HEK293 (cell line): ENCODE measurements around the gene PLAAT1.

ENCODE experiments used
- CTCF ChIA-PET: fragments of 350-600 bp; formaldehyde crosslinking; extraction: SDS; loops from one replicate; lab custom pipeline; 2021; ENCODE audit warnings: antibody characterized with exemption; lab: Yijun Ruan, JAX
- POLR2A ChIA-PET: fragments of 300-600 bp; formaldehyde crosslinking; extraction: SDS; loops from one replicate; lab custom pipeline; 2020; ENCODE audit warnings: antibody characterized with exemption, inconsistent platforms; lab: Yijun Ruan, JAX
- H3K27ac ChIP-seq: fragments of 200-500 bp; sonication (Bioruptor generic); 2 replicates; pipeline ENCODE4 v1.5.1; 2014; ENCODE audit warnings: low read depth, low read length, control low read depth, inconsistent platforms; ENCODE audit errors: extremely low read depth
- H3K36me3 ChIP-seq, 2 experiments: fragments of 200-500 bp in 1 of 2; sonication (Bioruptor generic) in 1 of 2; 1 replicate in 1 of 2; 2 replicates in 1 of 2; pipeline ENCODE4 v1.5.1; 2014 to 2017; ENCODE audit warnings: inconsistent platforms in 2 of 2, low read length in 2 of 2; ENCODE audit not compliant: control insufficient read depth in 2 of 2, insufficient read depth in 1 of 2
- H3K4me1 ChIP-seq: fragments of 200-500 bp; sonication (Bioruptor generic); 2 replicates; pipeline ENCODE4 v1.5.1; 2014; ENCODE audit warnings: mild to moderate bottlenecking, low read length, inconsistent platforms; ENCODE audit not compliant: control insufficient read depth, insufficient read depth
- H3K4me3 ChIP-seq: 2 replicates; pipeline ENCODE4 v1.5.1; 2011; ENCODE audit warnings: low read depth, mild to moderate bottlenecking, control low read depth, low read length, moderate library complexity
- H3K9me3 ChIP-seq: fragments of 200-500 bp; sonication (Bioruptor generic); 2 replicates; pipeline ENCODE4 v1.5.1; 2014; ENCODE audit warnings: low read depth, low read length, inconsistent platforms; ENCODE audit not compliant: control insufficient read depth, insufficient read depth
- IKZF3 ChIP-seq: fragments of 450-650 bp; IDR thresholded peaks from 2 replicates; pipeline ENCODE4 v1.5.0; 2018; ENCODE audit warnings: missing biosample characterization, mild to moderate bottlenecking, missing genetic modification characterization, moderate library complexity
- KLF10 ChIP-seq: fragments of 450-650 bp; IDR thresholded peaks from 2 replicates; pipeline ENCODE4 v1.5.1; 2018; ENCODE audit warnings: missing biosample characterization, mild to moderate bottlenecking, missing genetic modification characterization
- KLF7 ChIP-seq: fragments of 450-650 bp; formaldehyde crosslinking; IDR thresholded peaks from 2 replicates; pipeline ENCODE4 v1.5.1; 2016; ENCODE audit warnings: missing biosample characterization, missing genetic modification characterization, borderline replicate concordance
- PATZ1 ChIP-seq: fragments of 450-650 bp; formaldehyde crosslinking; IDR thresholded peaks from 2 replicates; pipeline ENCODE4 v1.5.1; 2016; ENCODE audit warnings: missing biosample characterization, missing genetic modification characterization
- RBAK ChIP-seq: fragments of 450-650 bp; formaldehyde crosslinking; IDR thresholded peaks from 2 replicates; pipeline ENCODE4 v1.5.1; 2016; ENCODE audit warnings: missing biosample characterization, missing genetic modification characterization
- SCRT2 ChIP-seq: fragments of 450-650 bp; formaldehyde crosslinking; IDR thresholded peaks from 2 replicates; pipeline ENCODE4 v1.5.1; 2016; ENCODE audit warnings: missing biosample characterization, missing genetic modification characterization
- ZNF10 ChIP-seq: fragments of 450-650 bp; formaldehyde crosslinking; IDR thresholded peaks from 2 replicates; pipeline ENCODE4 v1.5.1; 2017; ENCODE audit warnings: missing biosample characterization, missing genetic modification characterization
- ZNF121 ChIP-seq: fragments of 450-650 bp; formaldehyde crosslinking; IDR thresholded peaks from 2 replicates; pipeline ENCODE4 v1.5.1; 2016; ENCODE audit warnings: missing biosample characterization, missing genetic modification characterization
- ZNF132 ChIP-seq: fragments of 450-650 bp; formaldehyde crosslinking; IDR thresholded peaks from 2 replicates; pipeline ENCODE4 v1.5.1; 2017; ENCODE audit warnings: missing biosample characterization, missing genetic modification characterization, borderline replicate concordance
- ZNF155 ChIP-seq: fragments of 450-650 bp; formaldehyde crosslinking; IDR thresholded peaks from 2 replicates; pipeline ENCODE4 v1.5.1; 2016; ENCODE audit warnings: missing biosample characterization, missing genetic modification characterization
- ZNF24 ChIP-seq: fragments of 450-650 bp; formaldehyde crosslinking; IDR thresholded peaks from 2 replicates; pipeline ENCODE4 v1.5.1; 2016; ENCODE audit warnings: missing biosample characterization, missing genetic modification characterization
- ZNF280C ChIP-seq: fragments of 450-650 bp; formaldehyde crosslinking; IDR thresholded peaks from 2 replicates; pipeline ENCODE4 v1.5.1; 2016; ENCODE audit warnings: missing biosample characterization, missing genetic modification characterization
- ZNF335 ChIP-seq: fragments of 450-650 bp; formaldehyde crosslinking; conservative IDR thresholded peaks from 2 replicates; pipeline ENCODE4 v1.5.1; 2016; ENCODE audit warnings: missing biosample characterization, missing genetic modification characterization
- ZNF501 ChIP-seq: fragments of 450-650 bp; formaldehyde crosslinking; IDR thresholded peaks from 2 replicates; pipeline ENCODE4 v1.5.1; 2016; ENCODE audit warnings: missing biosample characterization, missing genetic modification characterization
- ZNF521 ChIP-seq: fragments of 450-650 bp; formaldehyde crosslinking; IDR thresholded peaks from 2 replicates; pipeline ENCODE4 v1.5.1; 2017; ENCODE audit warnings: missing biosample characterization, mild to moderate bottlenecking, missing genetic modification characterization
- ZNF530 ChIP-seq: fragments of 450-650 bp; formaldehyde crosslinking; IDR thresholded peaks from 2 replicates; pipeline ENCODE4 v1.5.1; 2016; ENCODE audit warnings: low read depth, missing biosample characterization, missing genetic modification characterization
- ZNF558 ChIP-seq: fragments of 450-650 bp; formaldehyde crosslinking; IDR thresholded peaks from 2 replicates; pipeline ENCODE4 v1.5.1; 2016; ENCODE audit warnings: missing biosample characterization, missing genetic modification characterization
- ZNF596 ChIP-seq: fragments of 450-650 bp; IDR thresholded peaks from 2 replicates; pipeline ENCODE4 v1.5.0; 2018; ENCODE audit warnings: missing biosample characterization, mild to moderate bottlenecking, missing genetic modification characterization, moderate library complexity
- ZNF610 ChIP-seq: fragments of 450-650 bp; formaldehyde crosslinking; IDR thresholded peaks from 2 replicates; pipeline ENCODE4 v1.5.1; 2016; ENCODE audit warnings: missing biosample characterization, missing genetic modification characterization, borderline replicate concordance
- ZNF621 ChIP-seq: fragments of 450-650 bp; formaldehyde crosslinking; IDR thresholded peaks from 2 replicates; pipeline ENCODE4 v1.5.1; 2017; ENCODE audit warnings: missing biosample characterization, missing genetic modification characterization
- ZSCAN23 ChIP-seq: fragments of 450-650 bp; formaldehyde crosslinking; IDR thresholded peaks from 2 replicates; pipeline ENCODE4 v1.5.1; 2016; ENCODE audit warnings: missing biosample characterization, missing genetic modification characterization

The PLAAT1 gene

GRCh38 chr3:193305356-193305755 is 64.3 kb downstream of the PLAAT1 start (continued):
- no peak for TF ChIP-seq ZNF10
- TF ChIP-seq KLF7 (tag by site-specific recombination): no peak
- no peak for TF ChIP-seq ZNF335 (tag by site-specific recombination)
- no peak for TF ChIP-seq ZNF621 (tag by site-specific recombination)
- TF ChIP-seq ZNF24 (tag by site-specific recombination): no peak

GRCh38 chr3:193310914-193311723 is 70.1 kb downstream of the PLAAT1 start:
- H3K27ac ChIP-seq: no peak overlapping the region
- POLR2A ChIA-PET: no interaction called here
- CTCF ChIA-PET: no interaction called here
- H3K4me3 ChIP-seq: no peak overlapping the region
- TF ChIP-seq ZNF121 (tag by site-specific recombination) (no peak), ZNF155 (tag by site-specific recombination) (no peak), ZNF280C (tag by site-specific recombination) (no peak), IKZF3 (no peak), RBAK (no peak), ZNF501 (tag by site-specific recombination) (no peak), ZNF596 (tag by site-specific recombination) (no peak), ZNF521 (no peak), ZNF558 (tag by site-specific recombination) (no peak), PATZ1 (tag by site-specific recombination) (no peak), ZNF610 (tag by site-specific recombination) (no peak), SCRT2 (tag by site-specific recombination) (no peak), KLF10 (tag by site-specific recombination) (no peak), ZNF132 (tag by site-specific recombination) (no peak), ZSCAN23 (no peak), ZNF530 (tag by site-specific recombination) (no peak)
- H3K9me3 ChIP-seq: no peaks in the 10 kb centered on the region
- no peaks in the 10 kb centered on the region for H3K4me1 ChIP-seq
- no peaks in the 10 kb centered on the region for H3K36me3 ChIP-seq
